Stimulated activated CD4-positive, alpha-beta T cell treated with anti-CD3 and anti-CD28 coated beads, Interleukin-1b, Interleukin-23, amount 100 ng/mL, for 48 hours (primary cell): ENCODE data around the gene GRK5.

ENCODE experiments used
- DNase-seq: peaks from one replicate; pipeline ENCODE4 v3.0.0-alpha.2; 2020

GRK5 gene

DNA sequence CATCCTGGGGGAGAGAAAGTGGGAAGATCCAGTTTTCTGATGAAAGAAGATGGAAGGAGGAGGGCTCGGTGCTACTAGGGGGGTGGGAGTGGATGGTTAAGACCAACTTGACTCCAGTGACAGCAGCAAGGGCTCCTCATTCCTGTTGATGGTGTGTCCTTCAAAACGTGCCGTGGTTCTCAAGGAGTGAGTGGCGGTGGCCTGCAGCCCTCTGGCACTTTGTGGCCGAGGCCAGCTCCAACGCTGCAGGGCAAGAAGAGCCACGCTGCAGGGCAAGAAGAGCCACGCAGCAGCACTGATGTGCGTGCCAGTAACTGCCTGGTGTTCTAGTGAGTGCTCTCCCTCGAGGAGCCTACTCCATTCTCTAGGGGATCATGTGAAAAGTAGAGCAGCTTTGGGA, 72.1 kb downstream of the GRK5 start:
- no peak for DNase-seq

DNA sequence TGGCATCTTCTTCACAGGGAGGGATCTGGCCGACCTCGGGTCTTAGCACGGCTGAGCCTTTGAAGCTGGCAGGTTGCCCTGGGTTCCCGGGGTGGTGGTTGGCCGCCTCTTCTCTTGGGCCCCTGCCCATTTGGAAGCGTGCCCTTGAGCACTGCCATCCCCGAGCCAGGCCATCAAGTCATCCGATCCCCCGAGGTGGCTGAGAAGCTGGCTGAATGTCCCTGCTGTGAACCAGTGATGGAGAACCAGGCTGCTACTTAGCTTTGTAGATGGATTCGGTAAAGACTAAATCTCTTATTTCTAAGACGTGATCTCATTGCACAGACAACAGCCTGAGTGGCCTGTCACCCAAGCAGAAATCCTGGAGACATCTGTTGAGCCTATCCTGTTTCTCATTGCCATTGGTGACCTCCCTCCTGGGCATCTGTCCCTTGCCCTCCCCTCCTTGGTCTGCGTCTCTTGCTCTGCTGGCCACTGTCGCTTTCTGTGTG, 74.3 kb downstream of the GRK5 start:
- DNase-seq, result no peak

DNA sequence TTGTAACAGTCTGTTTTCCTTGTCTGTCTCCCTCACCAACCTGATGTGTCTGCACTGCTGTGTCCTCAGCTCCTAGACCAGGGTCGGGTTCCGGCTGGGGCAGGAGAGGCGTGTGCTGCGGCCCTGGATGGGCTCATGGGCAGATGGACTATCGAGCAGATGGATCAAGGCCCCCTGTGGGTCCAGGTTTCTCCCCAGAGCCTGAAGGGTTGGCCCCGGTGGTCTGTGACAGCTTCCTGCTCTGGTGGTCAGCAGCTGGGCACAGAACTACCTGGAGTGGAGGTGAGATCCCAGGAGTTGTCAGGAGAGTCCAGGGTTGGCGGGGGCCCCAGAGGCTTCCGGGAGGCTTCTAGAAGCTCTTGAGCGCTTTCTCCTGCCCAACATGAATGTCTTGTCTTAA, 75.1 kb downstream of the GRK5 start:
- no peak for DNase-seq

DNA sequence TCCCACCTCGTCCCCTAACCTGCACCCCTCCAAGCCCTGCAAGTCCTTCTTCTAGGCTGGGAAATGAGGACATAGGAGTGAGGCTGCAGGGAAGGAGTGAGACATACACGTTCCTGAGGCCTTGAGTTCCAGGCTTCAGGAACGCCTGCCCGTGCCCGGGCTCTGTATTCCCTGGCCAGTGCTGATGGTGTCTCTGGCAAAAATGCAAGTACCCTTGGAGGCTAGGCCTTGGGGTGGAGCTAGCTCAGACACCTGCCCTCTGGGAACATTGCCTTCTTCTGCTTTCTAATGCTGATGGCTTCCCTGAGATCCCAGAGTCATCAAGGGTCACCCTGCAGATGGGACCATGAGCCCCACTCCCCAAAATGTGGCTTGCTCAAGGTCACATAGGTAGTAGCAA, 76.0 kb downstream of the GRK5 start:
- DNase-seq, result no peak

DNA sequence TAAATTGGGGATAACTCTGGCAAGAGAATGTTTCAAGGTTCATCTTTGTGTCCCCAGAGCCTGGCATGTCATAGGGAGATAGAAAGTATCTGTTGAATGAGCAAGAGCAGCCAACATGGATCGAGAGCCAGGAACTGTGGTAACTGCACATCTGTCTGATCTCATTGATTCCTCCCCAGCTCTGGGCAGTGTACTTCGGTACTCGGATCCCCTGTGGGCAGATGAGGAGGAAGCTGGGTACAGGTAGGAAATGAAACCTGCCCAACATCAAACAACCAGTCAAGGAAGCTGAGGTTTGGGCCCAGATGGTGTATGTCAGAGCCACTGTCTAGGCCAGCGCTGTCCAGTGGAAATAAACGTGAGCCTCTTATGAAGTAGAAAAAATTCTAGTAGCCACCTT, 76.4 kb downstream of the GRK5 start:
- no peak for DNase-seq

DNA sequence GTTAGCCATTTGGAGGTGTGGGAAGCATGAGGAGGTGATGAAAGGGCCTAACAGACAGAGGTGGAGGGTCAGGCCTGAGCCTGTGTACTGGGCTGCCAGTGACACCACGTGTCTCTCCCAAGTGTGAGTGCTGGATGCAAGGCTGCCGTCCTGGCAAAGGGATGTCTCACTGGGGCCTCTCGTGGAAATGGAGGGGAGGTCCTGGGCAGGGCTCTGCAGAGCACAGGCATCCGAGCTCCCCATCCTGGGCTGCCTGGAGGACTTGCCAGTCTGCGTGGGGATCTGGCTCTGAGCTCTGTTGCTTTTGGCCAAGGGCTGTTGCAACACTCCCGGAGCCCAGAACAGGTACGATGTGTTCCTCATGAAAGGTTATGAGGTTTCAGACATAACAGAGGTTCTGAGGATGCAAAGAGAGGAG, 77.3 kb downstream of the GRK5 start:
- DNase-seq, result no peak

DNA sequence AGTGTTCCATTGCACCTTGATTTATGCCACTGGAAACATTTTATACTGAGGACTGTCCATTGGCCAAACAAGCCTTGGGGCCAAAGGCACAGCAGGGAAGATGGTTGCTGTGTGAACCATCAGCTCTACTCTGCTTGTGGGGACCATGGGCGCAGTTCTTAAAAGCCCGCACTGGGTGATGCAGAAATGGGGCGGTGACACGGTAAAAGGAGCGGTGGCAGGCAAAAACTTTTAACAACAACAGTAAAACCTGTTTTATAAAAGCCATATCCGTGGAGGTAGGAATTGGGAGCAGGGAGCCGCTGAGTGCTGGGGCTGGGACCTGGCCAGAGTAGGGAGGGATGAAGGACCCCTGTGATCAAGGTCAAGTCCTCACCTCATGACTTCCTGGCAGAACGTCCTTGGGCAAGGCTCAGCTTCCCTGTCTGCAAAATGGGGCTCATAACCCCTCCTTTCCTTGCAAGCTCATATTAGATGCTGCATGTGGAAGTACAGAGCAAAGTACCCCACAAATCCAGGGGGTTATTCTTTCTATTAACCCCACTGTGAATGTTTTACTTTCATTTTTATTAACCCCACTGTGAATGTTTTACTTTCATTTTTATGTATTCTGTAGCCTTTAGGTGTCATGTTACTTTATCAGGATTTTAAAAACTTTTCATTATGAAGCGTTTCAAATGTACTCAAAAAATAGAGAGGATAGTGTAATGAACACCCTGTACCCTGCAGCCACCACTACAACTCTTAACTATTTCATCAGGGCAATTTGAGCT, 78.3 kb downstream of the GRK5 start:
- no peak for DNase-seq

DNA sequence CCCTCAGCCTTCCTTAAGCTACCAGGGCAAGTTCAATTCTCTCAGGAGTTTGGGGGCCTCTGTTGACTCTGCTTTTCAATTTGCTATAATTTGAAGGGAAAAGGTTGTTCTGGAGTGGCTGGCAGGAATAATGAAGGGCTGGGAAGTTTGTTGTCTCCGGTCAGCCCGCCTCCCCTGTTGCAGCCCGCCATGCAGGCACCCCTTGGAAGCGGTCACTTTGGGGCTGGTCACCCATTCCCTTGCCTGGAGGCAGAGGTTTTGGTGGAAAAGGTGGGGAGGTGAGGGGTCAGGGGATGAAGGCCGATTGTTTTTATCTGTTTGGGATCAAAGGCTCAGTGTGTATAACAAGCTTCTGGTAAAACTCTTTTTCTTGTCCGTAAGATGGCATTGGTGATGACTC, 79.1 kb downstream of the GRK5 start:
- DNase-seq, result no peak

DNA sequence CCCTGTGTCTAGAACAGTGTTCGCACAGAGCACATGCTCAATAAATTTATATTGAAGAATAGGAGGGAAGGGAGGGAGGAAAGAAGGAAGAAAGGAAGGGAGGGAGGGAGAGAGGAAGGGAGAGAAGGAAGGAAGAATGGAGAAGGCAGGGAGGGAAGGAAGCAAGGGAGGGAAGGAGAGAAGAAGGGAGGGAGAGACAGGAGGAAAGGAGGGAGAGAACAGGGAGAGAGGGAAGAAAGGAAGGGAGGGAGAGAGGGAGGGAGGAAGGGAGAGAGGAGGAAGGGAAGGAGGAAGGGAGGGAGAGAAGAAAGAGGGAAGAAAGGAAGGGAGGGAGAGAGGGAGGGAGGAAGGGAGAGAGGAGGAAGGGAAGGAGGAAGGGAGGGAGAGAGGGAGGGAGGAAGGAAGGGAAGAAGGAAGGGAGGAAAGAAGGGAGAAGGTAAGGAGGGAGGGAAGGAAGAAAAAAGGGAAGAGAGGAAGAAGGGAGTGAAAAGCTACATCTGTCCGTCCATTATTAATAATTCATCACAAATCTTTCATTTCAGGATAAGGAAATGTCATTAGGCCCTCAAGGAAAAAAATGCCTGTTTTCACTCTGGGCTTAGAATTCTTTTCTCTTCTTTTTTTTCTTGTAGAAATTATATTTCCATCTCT, 79.7 kb downstream of the GRK5 start:
- no peak for DNase-seq

DNA sequence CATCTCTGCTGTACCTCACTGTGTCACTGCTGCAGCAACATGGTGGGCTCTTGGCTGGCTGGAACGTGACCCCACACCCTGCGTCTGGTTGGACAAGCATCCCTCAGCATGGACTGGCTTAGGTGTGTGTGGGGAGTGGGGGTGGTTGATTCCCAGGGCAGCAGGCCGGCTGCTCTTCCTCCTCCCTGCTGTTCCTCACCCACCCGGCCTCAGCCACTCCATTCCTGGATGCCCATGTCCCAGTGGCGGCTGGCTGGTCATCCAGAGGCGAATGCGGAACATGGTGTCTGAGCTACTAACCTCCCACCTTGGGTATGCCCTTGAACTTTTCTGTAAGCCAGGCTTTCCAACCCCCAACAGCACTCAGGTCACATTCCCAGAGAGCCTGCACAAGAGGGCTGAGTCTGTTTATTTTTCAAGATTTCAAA, 81.2 kb downstream of the GRK5 start:
- no peak for DNase-seq

DNA sequence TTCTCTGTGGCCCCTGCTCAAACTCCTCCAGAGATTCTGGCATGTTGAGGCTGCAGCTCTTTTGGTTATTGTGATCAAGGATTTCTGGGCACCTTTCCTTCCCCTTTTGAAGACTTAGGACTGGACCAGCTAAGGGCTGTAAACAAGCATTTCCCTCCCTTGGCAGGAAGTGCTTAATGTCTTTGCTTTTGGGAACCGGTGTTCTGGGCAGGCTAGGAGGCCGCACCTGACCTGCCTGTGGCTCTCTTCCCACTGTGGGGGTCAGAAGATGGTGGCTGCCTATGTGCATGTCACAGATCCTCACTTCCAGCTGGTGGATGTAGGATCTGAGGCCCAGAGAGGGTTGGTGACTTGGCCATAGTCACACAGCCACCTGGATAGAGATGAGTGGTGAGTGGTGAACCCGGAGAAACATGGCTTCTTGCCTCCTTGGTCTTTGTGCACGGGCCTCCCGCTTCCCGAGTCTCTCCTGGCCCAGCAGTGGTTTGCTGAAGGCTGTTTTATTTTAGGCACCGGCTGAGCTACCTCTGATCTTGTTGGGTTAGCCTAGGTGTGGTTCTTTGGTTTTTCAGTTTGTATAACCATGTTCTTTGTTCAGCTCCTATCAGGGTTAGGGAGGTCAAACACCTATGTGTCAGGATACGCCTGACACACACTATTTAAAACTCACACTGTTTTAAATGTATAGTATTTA, 82.0 kb downstream of the GRK5 start:
- no peak for DNase-seq

DNA sequence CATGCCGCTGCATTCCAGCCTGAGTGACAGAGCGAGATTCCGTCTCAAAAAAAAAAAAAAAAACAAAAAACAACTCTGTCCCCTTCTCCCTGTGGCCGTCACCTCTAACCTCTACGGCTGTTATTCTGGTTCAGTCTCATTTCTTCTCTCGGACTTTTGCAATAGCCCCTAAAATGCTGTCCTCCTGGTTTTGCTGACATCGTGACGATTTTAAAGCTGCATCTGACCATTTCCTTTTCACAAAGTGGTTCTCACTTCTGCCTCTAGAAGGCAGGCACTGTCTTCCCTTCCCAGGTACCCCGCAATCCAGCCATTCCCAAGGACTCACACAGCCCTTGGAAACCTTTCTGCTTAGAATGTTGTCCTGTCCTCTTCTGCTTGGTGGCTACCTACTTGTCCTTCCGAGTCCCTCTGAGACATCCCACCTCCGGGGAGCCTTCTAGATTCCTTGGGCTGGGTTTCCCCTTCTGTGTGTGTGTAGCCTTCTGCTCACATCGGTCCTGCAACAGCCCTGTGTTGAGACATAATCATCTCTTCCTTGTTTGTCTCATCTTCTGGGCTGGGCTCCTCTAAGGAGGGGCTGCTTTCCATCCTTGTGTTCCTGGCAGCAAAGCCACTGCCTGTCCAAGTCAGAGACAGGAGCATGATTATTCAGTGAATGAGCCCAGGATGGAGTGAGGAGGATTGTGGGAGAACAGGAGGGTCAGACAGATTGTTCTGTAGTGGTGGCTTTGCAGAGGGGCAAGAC, 83.1 kb downstream of the GRK5 start:
- no peak for DNase-seq

DNA sequence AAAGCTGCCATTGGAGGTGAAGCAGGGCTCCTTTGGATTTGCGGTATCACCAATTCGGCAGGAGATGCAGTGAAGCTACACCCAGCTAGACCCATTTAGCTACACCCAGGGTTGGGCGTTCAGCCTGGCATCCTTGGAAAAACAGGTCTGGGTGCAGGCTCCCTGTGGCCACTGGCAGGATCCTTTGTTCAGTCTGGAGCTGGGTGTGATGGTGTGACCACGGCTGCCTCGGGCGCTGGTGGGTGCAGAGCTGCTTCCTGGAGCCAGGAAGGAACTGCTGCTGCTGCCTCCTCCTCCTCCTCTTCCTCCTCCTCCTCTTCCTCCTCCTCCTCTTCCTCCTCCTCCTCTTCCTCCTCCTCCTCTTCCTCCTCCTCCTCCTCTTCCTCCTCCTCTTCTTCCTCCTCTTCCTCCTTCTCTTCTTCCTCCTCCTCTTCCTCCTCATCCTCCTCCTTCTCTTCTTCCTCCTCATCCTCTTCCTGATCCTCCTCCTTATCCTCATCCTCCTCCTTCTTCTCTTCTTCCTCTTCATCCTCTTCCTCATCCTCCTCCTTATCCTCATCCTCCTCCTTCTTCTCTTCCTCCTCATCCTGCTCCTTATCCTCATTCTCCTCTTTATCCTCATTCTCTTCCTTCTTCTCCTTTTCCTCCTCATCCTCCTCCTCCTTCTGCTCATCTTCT, 84.0 kb downstream of the GRK5 start:
- no peak for DNase-seq

DNA sequence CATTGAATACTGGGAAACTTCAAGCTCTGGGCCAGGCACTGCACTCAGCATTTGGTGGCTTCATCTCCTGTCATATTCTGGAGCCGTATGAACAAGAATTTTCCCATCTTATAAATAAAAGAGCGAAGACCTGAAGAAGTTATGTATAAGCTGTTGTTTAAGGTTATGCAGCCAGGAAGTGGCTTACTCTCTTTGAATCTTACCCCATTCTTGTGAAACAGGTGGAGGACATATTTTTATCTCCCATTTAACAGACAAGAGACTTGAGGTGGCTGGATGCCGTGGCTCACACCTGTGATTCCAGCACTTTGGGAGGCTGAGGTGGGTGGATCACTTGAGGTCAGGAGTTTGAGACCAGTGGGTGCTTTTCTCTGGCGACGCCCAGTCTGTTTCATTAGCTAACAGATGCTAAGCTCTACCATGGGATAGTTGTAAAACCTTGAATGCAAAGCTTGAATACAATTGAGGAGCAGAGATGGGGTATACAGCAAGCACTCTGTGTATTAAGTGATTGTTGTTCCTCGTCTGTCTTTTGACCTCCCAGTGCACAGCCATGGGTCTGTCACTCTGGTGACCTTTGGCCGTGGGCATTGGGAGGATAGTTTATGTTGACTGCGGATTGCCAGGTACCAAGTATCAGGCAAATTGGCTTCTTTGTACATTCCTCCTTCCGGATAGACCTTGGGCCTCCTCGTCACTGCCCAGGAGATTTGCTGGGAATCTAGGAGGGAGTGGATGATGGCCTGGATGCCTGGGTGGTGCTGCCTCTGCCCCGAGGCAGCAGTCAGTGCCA, 85.8 kb downstream of the GRK5 start:
- no peak for DNase-seq

DNA sequence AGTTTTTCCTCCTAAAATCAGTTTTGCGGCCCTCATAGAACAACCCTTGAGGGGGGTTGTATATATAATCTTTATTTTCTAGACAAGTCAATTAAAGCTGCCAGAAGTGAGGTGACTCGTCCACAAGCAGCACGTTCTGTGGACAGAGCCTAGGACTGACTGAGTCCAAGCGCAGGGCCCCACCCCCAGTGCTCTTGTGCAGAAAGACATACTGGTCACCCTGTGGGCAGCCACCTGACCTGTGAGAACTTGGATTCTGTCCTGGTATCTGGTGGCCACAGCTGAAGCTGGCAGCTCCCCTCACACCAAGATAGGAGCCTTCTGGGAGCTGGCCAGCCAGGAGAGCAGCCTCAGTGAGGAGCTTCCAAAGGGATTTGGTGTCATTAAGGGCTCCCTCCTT, 89.3 kb downstream of the GRK5 start:
- no peak for DNase-seq

DNA sequence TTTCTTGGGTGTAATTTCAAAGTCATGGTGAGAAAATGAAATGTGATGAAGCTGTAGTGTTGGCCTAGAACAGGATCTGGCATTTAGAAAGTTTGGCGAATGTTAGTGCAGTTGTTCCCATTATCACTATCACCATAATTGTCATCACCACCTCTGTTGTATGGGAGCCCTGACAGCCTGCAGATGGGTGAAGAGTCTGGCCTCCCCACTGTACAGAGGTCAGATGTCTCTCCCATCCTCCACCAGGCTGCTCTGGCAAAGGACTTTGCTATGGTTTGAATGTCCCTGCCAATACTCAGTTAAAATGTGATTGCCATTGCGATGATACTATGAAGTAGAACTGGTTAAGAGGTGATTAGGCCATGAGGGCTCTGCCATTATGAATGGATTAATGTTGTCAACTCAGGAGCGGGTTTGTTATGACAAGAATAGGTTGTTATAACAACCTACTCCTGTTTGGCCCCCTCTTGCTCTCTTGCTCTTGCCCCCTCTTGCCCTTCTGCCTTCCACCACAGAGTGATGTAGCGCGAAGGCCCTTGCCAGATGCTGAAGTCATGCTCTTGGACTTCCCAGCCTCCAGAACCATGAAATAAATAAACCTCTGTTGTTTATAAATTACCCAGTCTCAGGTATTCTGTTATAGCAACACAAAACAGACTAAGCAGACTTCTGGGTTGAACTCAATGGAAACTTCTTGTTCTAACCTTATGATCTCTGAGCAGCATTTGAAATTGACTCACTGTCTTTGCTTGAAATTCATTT, 90.0 kb downstream of the GRK5 start:
- no peak for DNase-seq

DNA sequence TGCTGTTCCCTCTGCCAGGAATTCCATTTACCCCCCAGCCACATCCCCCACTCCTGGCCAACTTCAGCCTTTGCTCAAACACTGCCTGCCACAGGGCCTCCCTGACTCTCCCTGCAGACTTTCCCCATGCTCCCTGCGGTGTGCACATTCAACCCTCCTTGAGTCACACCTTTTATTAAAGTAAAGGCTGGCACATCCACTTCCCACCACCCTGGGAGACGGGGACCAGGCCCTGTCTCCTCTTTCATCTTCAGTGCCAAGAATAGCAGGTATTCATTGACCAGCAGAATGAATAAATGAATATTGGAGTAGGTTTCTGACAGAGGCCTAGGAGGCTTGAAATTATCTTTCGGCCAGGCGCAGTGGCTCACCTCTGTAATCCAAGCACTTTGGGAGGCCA, 91.4 kb downstream of the GRK5 start:
- DNase-seq, result no peak

DNA sequence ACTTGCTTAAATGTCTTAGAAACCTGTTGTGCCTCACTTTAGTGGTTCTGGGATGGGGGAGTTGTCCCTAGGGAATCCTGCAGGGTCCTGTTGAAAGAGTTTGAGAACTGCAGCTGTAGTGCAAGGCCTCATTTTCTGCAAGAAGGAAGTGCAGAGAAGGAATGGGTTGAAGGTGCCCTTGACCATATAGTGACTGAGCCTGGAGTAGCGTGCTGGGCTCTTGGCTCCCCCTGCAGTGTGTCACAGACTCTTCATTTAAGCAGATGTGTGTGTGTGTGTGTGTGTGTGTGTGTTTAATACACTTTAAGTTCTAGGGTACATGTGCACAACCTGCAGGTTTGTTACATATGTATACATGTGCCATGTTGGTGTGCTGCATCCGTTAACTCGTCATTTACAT, 92.2 kb downstream of the GRK5 start:
- DNase-seq, result no peak

DNA sequence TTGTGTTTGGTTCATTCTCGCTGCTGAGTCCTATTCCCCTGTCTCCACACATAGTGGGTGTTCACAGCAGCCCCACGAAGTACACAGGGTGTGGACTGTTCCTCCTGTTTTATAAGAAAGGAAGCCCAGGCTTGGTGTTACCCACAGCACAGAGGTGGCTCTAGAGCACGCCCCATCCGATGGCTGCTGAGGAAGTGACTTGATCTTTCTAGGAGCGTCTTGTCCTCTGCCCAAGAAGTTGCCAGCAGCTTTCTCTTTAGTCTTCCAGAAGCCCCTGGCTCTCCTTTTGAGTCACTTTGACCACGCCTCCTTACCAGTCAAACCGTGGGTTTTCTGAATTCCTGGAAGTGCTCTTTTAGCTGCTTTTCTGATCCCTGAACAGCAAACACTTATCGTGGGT, 94.0 kb downstream of the GRK5 start:
- DNase-seq, result peak; percentile 80

DNA sequence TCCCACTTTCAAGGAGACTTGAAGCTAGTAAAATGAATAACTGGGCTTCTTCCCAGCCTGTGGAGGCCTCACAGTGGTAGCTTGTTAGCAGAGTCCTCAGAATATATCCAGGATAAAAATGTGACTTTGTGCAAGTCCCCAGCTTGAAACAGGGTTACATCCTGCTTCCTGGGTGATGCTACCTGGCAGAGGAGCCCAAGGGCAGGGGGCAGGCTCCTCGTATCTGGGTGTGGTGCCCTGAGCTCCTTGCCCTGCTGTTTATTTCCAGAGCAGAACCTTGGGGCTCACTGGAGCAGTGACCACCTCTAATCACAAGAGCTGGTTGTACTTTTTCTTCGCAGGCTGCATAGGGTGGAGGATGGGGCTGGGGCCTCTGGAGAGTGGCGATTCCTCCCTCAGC, 94.8 kb downstream of the GRK5 start:
- DNase-seq, result no peak
